Kidney capillary endothelial cell (primary cell): Measurements from ENCODE around the gene VGLL4.
"Not testable (repeated sequence)": the region's sequence is repeated elsewhere in the genome, so short reads cannot be mapped to it uniquely, and the experiment has no call there.

ENCODE experiments used
- DNase-seq: peaks from one replicate; pipeline ENCODE4 v3.0.0-alpha.2; 2018; ENCODE audit warnings: low spot score

VGLL4 gene

DNA sequence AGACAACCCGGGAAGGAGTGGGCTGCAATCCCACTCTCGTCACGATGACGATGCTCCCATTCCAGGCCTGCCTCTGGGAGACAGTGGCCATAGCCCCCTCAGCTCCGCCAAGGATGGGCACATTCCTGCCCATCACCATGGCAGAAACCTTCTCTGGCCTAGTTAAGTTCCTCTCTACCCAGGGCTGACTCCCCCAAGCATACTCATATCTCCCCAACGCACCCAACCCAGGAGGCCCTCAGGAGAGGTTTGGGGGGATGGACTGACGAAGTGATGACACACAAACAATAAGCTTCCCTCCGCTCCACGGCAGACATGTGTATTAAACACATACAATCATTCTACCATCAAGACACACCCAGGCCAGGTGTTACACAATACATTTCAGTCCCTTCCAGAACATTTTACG, 60.1 kb downstream of the VGLL4 start:
- no peak for DNase-seq

DNA sequence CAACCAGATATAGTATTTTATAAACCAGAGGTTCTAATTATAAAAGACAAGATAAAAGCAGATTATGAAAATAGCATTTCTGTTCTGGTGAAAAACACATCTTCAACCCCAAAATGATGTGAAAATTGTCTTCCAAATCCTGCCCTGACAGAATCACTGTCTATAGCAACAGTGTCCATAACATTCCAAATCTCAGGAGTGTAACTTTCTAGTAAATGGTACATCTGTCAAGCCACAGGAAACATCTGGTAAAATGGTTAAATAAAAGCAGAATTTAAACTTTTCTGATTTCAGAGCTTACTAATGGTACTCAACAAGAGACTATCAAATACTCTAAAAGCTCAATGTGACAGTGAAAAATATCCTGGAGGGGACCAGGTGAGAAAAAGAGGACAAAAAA, 60.5 kb downstream of the VGLL4 start:
- no peak for DNase-seq

GRCh38 chr3:11582191-11582968, 61.3 kb downstream of the VGLL4 start:
- no peak for DNase-seq

DNA sequence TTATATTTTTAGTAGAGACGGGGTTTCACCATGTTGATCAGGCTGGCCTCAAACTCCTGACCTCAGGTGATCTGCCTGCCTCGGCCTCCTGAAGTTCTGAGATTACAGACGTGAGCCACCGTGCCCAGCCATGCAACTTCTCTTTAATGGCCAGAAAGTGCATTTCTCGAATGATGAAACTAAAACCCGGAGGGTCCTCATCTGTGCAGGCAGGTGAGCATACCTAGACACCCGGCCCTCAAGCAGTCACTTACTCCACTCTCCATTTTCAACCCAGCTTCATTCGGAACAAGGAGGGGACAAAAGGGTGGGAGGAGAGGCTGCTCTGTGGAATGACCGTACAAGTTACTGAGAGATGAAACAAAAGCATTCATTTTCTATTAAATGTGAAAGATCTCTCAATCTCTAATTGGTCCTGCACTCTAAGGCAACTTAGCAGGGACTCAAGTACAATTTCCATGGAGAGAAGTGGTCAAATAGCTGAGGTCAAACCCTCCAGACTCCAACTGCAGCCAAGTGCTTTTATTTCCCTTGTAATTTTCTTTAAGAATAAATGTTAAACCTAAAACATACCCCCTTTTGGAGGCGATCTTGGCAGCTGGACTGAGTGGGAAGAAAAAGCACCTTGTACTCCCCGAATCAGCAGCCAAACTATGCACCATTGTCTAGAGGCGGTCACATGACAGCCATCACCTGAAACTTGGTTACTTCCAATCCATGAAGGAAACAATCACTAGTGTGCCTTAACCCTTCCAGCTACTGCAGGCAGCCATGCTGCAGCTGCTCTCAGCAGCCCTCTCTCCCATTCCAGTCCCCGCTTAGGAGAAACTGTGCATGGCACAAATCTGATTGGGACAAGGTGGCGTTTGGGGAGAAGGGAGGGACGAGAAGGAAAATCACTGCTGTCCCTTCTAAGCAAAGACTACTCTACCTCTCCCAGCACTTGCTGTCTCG, 62.2 kb downstream of the VGLL4 start:
- DNase-seq = no peak

- no peak for DNase-seq
These were observed 63.1 kb downstream of the VGLL4 start for GRCh38 chr3:11580645-11581044.

DNA sequence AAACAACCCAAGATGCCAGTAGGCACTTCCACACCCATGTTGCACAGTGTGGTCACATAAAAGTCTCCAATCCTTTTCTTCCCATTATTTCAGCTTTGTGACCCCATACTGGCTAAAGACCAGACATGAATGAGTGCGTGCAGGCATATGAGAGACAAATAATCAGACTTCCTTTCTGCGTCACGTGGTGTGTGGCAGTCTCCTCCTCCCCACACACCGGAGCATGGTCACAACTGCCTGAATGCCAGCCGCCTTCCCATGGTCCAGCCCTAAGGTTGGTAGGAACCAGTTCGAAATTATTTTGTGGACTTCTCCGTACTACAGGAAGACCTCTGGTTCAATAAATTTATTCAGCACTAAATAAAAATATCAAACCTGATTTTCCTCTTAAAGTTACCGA, 65.5 kb downstream of the VGLL4 start:
- DNase-seq = no peak

DNA sequence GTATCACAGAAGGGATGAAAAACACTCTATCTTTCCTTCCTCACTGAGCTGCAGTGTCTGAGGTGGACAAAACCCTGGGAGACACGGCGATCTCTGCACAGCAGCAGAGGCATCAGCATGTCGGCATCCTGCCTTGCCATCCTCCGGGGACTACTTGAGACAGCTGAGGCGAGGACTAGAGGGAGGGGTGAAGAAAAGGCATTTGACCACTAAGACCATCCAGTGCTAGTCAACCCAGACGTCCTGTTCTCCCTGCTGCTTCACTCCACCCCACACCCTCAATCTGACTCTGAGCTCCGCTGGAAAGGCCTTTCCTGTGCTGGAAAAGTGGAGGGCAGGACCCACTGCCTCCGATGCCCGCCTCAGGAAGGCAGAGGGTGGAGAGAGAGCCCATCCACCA, 67.3 kb downstream of the VGLL4 start:
- DNase-seq = no peak

DNA sequence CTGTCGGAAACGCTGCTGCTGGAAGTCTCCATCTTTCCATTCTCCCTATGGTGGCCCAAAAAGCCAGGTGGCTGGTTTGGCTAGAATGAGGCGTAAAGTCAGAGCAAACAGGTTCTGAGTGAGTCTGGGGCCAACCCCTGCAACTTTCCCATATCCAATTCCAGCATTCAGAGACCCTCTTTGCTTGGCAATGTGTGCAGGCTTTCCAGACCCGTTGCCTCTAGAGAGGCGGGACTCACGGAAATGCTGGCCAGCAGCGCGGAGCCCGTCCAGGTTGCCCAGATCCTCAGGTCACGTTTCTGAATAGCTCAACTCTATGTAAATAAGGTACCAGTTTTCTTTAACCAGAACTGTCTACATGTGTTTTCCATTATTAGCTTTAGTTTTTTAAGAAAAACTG, 68.0 kb downstream of the VGLL4 start:
- DNase-seq = no peak

DNA sequence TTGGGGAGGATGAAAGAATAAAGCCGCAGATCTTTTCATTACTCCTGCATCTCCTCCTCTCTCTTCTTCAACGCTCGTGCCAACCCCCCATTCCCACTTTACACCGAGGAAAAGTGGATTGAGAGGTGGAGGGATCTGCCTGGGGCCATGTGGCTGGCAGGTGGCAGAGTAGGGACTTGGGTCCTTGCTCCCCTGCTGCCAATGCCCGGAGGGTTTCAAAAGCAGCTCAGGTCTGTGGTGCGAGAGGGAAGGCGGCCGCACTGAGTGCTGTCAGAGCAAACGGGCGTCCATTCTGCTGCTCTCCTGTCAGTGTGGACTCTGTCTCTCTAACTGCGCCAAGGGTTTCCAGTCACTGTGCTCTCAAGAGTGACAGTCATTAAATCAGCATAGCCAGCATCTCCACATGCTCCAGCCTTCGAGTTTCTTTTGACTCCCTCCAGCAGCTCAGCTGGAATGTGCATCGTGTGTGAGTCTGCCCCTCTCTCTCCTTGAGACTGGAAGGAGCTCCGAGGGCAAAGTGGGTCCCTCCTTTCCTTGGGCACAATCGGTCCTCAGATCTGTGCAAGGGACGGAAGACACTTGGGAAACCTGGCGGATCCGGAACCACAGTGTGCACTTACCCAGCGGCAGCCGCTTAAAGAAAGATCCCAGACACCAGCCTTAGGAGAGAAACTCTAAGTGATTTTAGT, 68.6 kb downstream of the VGLL4 start:
- DNase-seq = no peak

- DNase-seq = not testable (repeated sequence)
These were observed 71.1 kb downstream of the VGLL4 start for GRCh38 chr3:11572660-11573059.

DNA sequence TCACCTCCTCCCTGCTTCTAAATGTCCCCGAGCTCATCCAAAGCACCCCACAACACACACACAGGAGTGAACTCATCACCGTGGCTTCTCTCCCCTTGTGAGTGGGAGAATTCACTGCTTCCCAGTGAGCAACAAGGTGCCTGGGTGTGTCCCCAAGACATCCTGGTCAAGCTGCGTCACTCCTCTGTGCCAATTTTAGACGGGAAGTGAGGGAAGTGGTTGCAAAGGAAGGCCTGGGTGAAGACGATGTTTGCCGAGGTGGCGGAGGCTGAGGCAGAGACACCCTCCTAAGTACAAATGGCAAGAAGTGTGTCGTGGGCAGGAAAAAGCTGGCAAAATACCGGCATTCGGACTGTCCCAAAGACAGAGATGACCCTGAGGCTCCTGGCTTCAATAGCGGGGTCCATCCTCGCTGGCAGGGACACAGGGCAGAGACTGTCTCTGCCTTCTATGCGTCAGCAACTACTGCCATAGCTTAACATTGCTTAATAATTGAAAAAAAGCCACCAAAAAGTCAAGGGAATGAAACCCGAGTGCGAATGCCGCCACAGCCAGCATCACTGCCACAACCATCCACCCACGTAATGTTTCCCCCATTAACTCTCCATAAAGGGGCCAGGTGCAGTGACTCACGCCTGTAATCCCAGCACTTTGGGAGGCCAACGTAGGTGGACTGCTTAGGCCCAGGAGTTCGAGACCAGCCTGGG, 72.8 kb downstream of the VGLL4 start:
- peak; percentile 78 for DNase-seq

DNA sequence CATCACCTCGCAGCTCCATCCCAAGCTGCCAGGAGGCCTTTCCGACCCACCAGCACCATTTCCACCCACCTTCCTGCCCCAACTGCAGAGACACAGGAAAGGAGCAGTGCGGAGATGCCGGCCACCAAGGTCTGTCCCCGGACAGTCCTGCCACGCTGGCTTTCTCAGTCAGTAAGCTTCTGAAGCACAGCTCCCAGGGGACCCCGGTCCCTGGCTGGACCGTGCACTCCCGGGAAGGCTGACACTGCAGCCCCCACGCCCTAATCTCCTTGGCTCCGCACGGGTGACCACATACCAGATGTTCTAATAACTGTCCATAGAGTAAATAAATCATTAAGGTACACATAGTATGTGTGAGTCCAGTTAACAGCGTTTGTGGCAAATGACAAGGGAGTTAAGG, 73.5 kb downstream of the VGLL4 start:
- no peak for DNase-seq

DNA sequence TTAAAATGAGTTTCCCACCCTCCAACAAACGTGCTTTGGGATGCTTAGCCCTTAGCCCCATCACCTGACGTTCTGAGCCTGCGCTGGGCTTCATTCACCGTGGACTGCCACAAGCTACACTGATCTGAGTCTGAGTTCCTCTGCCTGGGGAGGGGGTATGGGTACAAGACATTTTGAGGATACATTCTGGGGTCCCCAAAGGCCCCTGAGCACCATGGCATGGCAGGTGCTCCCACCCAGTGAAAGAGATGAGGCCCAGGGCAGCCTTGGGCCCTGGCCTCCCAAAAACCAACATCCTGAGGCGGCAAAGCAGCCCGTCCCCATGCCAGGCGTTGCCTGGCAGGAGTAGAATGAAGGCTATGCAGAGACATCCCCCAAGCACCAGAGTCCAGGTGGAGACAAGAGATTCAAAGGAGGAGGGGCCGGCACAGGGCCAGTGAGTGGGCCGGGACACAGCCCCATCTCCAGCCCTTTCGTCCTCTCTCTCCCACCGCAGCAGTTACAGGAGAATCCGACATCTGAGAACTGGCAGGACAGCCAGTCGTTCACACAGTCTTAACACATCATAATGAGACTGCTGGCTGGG, 74.5 kb downstream of the VGLL4 start:
- DNase-seq = no peak

- DNase-seq = peak; percentile 92
These were observed 75.1 kb downstream of the VGLL4 start for GRCh38 chr3:11568503-11569155.

GRCh38 chr3:11567516-11568467, 75.9 kb downstream of the VGLL4 start:
- DNase-seq = peak; percentile 87

GRCh38 chr3:11566916-11567315, 76.8 kb downstream of the VGLL4 start:
- DNase-seq = no peak

- DNase-seq = no peak
These were observed 77.2 kb downstream of the VGLL4 start for GRCh38 chr3:11566478-11566877.

GRCh38 chr3:11565932-11566331, 77.8 kb downstream of the VGLL4 start:
- DNase-seq = no peak

- no peak for DNase-seq
These were observed 78.2 kb downstream of the VGLL4 start for GRCh38 chr3:11565492-11565891.

DNA sequence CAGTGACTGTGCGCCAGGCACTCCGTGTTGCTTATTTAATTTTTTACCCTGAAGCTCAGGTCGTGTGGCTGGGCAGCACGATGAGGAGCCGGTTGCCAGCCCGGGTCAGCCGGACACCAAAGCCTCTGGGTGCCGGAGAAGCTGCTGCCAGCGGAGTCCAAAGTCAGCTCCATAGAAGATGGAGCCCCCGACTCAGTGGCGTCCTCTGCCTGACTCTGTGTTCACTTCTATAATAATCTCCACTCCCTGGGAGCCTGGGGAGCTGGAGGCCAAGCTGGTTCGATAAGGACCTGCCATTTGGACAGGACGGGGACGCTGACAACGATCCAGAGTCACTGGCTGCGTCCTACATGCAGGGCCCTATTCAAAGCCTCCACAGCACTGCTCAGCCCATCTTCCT, 78.6 kb downstream of the VGLL4 start:
- DNase-seq = no peak
